ENCODE data around the gene ATXN1. TPM values are rescaled to one million over a fixed set of nuclear protein-coding genes. Genes with fewer than 3 reads are reported as not detected.

Gene ATXN1
- total RNA-seq, 1 experiment from 2014 or later: 5.6 TPM

DNA sequence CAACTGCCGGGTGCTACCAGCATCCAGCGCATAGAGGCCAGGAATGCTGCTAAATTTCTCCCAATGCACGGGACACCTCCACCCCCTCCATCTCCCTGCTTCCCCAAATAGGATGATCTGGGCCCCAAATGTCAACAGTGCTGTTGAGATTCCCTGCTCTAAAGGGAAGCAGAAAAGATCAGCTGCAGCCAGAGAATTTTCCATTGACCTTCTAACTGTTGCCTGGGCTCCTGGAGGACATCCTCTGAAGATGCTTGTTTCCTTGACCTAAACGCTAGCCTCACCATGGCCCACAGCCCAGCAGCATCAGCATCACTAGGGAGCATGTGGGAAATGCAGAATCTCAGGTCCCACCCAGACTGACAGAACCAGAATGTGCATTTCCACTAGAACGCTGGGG, 361.6 kb downstream of the ATXN1 start:
- no peak overlapping the region for H3K4ac ChIP-seq (ENCODE audit: low read depth, low read length)
- H3K14ac ChIP-seq (ENCODE audit: insufficient read depth, low read length): no peak overlapping the region
- H2AK5ac ChIP-seq (ENCODE audit: insufficient read length, low read length): no peak overlapping the region
- no peaks in the 10 kb centered on the region for H3K23me2 ChIP-seq (ENCODE audit: insufficient read length, low read depth, low read length, poor library complexity, severe bottlenecking)
- H3K18ac ChIP-seq (ENCODE audit: insufficient read length, low read depth, low read length): no peak overlapping the region
- no peak overlapping the region for H2BK20ac ChIP-seq (ENCODE audit: low read depth, low read length, poor library complexity, severe bottlenecking)
- no peak overlapping the region for H4K91ac ChIP-seq (ENCODE audit: insufficient read length, low read depth, low read length)
- H2BK5ac ChIP-seq (ENCODE audit: insufficient read length, low read length): no peak overlapping the region
- H2AFZ ChIP-seq (ENCODE audit: low read length): no peak overlapping the region
- no peaks in the 10 kb centered on the region for H3K9me3 ChIP-seq (ENCODE audit: control insufficient read depth, low read depth, low read length)
- H3K23ac ChIP-seq (ENCODE audit: insufficient read length, low read depth, low read length): no peak overlapping the region
- Mint-ChIP-seq H3K36me3 (ENCODE audit: insufficient read depth in 1 of 3, low read depth in 3 of 3) (no peaks in the 10 kb centered on the region), H3K27me3 (ENCODE audit: low read depth) (no peaks in the 10 kb centered on the region), H3K27ac (no peak overlapping the region), H3K9me3 (peaks cover 3 to 4% of the 10 kb centered on the region in 2 experiments; a peak in 3 of 5 replicates), H3K4me3 (no peak overlapping the region), H3K4me1 (no peaks in the 10 kb centered on the region)
- H3K56ac ChIP-seq (ENCODE audit: insufficient read length, low read depth, low read length): no peak overlapping the region
- no peak overlapping the region for H3K27ac ChIP-seq (ENCODE audit: insufficient read length, low read depth, low read length)
- no peaks in the 10 kb centered on the region for H3K79me2 ChIP-seq (ENCODE audit: insufficient read depth, low read length)
- H3K79me1 ChIP-seq (ENCODE audit: insufficient read depth, low read depth, low read length, poor library complexity, severe bottlenecking): no peaks in the 10 kb centered on the region
- H4K20me1 ChIP-seq (ENCODE audit: control insufficient read depth, insufficient read depth, insufficient read length): no peaks in the 10 kb centered on the region
- TF ChIP-seq, protein P1, sequence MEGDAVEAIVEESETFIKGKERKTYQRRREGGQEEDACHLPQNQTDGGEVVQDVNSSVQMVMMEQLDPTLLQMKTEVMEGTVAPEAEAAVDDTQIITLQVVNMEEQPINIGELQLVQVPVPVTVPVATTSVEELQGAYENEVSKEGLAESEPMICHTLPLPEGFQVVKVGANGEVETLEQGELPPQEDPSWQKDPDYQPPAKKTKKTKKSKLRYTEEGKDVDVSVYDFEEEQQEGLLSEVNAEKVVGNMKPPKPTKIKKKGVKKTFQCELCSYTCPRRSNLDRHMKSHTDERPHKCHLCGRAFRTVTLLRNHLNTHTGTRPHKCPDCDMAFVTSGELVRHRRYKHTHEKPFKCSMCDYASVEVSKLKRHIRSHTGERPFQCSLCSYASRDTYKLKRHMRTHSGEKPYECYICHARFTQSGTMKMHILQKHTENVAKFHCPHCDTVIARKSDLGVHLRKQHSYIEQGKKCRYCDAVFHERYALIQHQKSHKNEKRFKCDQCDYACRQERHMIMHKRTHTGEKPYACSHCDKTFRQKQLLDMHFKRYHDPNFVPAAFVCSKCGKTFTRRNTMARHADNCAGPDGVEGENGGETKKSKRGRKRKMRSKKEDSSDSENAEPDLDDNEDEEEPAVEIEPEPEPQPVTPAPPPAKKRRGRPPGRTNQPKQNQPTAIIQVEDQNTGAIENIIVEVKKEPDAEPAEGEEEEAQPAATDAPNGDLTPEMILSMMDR (conservative IDR thresholded peaks at IDR 0.05): no peak
- no peaks in the 10 kb centered on the region for H3K27me3 ChIP-seq (ENCODE audit: insufficient read depth, low read length)
- WGBS (ENCODE audit: extremely low coverage, insufficient read length, low lambda C conversion rate): no CpG with 5 or more reads among the region's 5 CpGs
- no peak overlapping the region for H4K8ac ChIP-seq (replicated peaks; ENCODE audit: insufficient read length, low read depth, low read length)
- H3K4me2 ChIP-seq (ENCODE audit: insufficient read depth, insufficient read length, low read length): no peak overlapping the region
- no peak overlapping the region for H2BK120ac ChIP-seq (ENCODE audit: low read depth, low read length, poor library complexity, severe bottlenecking)
- H2BK15ac ChIP-seq (ENCODE audit: low read depth, low read length): no peak overlapping the region
- H3K9ac ChIP-seq (ENCODE audit: extremely low read depth, insufficient read length, low read length): no peak overlapping the region
- H3K4me1 ChIP-seq (ENCODE audit: insufficient read depth, low read length): no peaks in the 10 kb centered on the region
- DNase-seq: no peak
- no peak overlapping the region for H4K5ac ChIP-seq (ENCODE audit: insufficient read length, low read depth, low read length)
- H2BK12ac ChIP-seq (ENCODE audit: insufficient read length, low read depth, low read length): no peak overlapping the region
- H3T11ph ChIP-seq (ENCODE audit: low read length): no peak overlapping the region
